GM19438 (cell line): ENCODE data around the gene MRI1.
"Not testable (repeated sequence)": the region's sequence is repeated elsewhere in the genome, so short reads cannot be mapped to it uniquely, and the experiment has no call there.

Experiments
- ATAC-seq: cut with Tn5 transposase; IDR thresholded peaks from one replicate; pipeline ENCODE4 v1.9.1; 2021; ENCODE audit warnings: low read depth; ENCODE audit not compliant: unreplicated experiment

MRI1 gene

DNA sequence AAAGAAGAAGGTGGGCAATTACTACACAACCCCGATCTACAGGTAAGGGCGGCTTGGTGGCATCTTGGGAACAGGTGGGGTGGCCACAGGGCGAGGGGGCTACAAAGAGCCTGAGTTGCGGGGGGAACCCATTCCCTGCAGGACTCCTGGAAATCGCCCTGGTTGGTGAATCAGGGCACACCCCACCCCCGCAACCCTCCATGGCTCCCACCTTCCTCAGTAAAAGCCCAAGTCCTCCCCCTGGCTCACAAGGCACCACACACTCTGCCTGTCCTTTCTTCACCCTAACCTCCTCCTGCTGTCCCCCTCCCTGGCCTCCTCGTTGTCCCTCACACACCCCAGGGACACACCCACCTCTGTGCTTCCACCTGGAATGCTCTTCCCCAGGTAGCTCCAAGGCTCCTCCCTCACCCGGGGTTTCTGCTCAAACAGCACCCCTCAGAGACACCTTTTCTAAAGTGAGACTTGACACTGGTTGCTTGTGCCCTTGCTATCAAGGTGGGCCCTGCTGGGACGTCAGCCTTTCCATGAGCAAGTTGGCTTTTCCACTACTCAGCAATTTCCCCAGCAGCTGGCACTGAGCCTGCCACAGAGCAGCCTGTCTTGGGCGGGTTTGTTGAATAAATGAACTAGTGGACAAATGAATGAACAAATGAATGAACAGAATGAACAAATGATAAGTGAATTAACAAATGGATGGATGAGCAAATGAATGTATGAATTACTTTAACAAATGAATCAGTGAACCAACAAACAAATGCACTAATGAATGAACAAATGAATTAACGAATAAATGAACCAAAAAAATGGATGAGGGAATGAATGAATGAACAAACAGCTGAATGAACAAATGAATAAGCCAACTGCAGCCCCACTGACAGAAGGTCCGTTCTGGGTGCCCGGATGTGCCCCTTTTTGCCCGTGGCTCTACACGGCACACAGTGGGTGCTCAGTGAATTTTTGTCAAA is 6.2 kb upstream of the MRI1 start:
- no peak for ATAC-seq

DNA sequence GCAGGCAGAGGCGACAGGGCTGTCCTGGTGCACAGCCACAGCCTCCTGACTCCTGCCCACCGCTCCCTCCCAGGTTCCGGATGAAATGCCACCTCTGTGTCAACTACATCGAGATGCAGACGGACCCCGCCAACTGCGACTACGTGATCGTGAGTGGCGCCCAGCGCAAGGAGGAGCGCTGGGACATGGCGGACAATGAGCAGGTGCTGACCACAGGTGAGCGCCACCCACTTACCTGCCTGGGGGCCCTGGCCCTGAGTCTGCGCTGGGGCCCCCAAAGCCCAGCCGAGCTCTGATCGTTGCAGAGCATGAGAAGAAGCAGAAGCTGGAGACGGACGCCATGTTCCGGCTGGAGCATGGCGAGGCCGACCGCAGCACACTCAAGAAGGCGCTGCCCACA is 5.5 kb upstream of the MRI1 start:
- no peak for ATAC-seq

DNA sequence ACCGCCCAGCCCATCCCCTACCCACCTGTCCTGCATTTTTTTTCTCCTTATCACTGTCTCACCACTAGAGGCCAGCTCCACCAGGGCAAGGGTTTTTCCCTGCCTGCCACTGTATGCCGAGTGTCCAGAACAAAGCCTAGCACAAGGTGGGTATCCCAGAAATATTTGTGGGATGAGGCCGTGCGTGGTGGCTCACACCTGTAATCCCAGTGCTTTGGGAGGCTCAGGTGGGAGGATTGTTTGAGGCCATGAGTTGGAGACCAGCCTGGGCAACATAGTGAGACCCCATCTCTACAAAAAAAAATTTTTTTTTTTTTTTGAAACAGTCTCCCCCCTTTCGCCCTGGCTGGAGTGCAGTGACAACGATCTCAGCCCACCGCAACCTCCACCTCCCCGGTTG is 2.9 kb upstream of the MRI1 start:
- no peak for ATAC-seq

DNA sequence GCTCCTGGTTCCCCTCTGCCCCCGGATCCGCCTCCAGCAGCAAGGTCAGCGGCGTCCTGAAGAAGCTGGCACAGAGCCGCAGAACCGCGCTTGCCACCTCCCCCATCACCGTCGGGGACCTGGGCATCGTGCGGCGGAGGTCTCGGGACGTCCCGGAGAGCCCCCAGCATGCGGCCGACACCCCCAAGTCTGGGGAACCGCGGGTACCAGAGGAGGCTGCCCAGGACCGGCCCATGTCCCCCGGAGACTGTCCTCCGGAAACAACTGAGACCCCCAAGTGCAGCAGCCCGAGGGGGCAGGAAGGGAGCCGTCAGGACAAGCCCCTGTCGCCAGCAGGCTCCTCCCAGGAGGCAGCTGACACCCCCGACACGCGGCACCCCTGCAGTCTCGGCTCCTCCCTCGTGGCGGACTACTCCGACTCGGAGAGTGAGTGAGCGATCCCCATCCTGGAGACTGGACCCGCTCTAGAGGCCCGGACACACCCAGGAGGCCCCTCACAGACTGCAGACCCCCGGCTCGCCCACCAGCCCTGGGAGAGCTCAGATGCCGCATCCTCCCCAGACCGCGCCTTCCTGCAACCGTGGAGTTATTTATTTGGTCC is 1.6 kb upstream of the MRI1 start:
- no peak for ATAC-seq

DNA sequence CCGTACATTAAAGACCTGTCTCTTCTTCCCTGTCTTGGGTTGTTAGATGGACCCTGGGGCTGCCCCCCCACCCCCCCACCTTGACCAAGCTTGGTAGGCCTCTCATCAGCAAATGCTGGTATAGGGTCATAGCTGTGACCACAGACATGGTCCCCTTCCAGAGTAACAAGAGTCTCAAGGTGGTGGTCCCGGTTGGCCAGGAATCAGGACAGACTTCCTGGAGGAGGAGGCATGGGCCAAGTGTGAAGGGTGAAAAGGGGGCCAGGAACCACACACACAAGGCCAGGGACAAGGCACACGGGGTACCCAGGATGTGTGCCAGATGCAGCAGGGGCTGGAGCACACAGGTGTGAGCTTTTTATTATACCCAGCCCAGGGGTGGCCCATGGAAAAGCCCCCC is 1.1 kb upstream of the MRI1 start:
- no peak for ATAC-seq

DNA sequence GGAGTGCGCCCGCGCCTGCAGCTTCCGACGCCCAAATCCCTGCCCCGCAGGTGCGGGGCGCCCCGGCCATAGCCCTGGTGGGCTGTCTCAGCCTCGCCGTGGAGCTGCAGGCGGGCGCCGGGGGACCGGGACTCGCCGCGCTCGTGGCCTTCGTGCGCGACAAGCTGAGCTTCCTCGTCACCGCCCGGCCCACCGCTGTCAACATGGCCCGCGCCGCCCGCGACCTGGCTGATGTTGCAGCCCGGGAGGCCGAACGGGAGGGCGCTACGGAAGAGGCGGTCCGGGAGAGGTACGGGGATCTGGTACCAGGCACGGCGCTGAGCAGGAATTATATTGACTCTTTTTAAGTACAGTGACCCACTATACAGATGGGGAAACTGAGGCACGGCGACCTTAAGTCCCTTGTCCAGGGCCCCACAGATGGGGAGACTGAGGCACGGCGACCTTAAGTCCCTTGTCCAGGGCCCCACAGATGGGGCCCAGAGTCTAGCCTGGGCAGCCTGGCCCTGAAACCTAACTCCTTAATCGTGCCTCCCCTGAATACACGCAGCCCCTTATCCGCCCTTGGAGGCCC is 586 bp downstream of the MRI1 start:
- no peak for ATAC-seq

DNA sequence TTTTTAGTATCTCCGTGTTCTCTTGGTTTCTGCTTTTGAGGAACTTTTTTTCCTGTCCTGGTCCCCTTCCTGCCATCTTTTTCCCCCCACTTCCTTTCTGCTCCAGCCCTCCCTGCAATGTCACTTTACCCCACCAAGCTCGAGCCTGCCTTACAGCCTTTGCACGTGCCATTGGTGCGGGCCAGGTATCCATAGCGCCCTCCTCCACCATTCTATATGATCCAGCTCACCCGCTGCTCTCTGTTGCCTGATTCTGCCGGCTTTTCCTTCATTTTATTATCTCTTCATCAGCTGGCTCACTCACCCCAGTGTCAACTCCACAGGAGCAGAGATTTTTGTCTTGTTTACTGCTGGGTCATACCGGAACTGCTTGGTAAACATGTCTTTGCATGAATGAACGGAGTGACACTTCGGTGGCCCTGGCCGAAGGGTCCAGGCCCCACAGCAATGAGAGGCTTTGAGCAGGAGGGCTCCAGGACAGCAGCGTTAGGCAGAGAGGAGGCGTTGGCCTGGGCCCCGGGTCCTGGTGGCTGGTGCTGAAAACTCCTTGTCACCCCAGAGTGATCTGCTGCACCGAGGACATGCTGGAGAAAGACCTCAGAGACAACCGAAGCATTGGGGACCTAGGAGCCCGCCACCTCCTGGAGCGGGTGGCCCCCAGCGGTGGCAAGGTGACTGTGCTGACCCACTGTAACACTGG is 1.2 kb downstream of the MRI1 start:
- ATAC-seq, result no peak

DNA sequence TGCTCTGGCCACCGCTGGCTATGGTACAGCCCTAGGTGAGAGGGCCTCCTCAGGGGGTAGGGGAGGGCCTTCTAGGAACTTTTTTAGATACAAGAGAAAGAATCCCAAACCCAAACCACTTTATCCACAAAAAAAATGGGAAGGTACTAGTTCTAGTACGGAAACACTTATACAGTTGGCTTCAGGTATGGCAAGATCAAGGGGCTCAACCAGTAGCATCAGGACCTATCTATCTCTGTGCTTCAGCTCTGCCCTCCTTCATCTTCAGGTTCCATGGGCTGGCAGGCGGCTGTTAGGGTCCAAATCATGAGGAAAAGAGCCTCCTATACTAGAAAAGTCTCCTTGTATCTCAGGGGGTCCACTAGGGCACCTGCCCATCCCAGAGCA is 1.8 kb downstream of the MRI1 start:
- ATAC-seq, result no peak

DNA sequence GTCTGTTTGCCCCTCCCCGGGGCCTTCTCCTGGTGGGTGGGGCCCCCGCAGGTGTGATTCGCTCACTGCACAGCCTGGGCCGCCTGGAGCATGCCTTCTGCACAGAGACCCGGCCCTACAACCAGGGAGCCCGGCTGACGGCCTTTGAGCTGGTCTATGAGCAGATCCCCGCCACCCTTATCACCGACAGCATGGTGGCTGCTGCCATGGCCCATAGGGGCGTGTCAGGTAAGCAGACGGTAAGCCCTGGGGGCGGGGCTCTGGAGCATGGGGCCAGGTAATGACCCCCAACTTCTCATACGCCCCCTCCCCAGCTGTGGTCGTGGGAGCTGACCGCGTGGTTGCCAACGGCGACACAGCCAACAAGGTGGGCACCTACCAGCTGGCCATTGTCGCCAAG is 4.2 kb downstream of the MRI1 start:
- ATAC-seq, result no peak

DNA sequence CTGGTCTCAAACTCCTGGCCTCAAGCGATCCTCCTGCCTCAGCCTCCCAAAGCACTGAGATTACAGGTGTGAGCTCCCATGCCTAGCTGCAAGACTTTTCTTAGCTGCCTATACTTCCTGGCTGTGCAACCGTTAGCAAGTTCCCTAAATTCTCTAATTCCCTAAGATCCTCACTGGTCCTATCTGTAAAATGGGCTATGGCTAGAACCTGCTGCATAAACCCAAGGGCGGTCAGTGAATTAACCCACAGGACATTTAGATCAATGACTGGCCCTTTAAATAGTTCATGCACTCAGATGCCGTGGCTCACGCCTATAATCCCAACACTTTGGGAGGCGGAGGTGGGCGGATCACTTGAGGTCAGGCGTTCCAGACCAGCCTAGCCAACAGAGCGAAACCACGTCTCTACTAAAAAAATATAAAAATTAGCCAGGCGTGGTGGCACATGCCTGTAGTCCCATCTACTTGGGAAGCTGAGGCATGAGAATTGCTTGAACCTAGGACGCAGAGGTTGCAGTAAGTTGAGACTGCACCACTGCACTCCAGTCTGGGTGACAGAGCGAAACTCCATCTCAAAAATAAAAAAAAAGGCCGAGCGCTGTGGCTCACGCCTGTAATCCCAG is 5.8 kb downstream of the MRI1 start:
- no peak for ATAC-seq

DNA sequence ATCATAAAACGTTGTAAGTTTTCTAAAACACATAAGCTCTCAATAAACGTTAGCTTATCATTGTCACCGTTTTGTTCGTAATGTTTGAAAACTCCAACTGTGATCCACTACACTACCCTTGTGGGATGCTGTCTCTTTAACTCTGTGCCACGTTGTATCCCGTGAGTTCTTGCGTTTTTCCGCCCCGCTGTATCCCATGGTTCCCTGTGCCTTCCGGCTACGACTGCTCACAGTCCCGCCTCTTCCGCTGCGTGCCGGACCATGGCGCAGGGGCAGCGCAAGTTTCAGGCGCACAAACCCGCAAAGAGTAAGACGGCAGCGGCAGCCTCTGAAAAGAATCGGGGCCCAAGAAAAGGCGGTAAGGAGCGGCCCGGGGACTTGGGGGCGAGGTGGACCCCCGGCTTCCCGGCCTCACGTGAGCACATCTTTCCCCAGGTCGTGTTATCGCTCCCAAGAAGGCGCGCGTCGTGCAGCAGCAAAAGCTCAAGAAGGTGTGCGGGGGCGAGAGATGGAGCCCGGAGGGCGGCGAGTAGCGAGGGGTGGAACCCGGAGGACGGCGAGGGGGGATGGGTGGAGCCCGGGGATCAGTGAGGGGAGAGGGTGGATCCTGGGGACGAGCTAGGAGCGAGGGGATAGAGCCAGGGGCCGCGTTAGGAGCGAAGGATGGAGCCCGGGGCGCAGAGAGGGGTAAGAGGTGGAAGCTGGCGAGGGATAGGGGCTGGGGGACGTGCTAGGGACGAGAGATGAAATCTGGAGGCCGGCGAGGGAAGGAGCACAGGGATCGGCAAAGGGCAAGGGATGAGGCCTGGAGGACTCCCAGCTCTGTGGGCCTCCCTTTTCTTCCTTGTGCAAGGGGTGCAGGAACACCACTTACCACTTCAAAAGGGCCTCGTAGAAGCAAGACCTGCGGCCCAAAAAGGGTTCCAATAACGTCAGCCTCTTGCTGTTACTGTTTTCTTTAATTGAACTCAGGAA is 10.2 kb downstream of the MRI1 start, which contains the start of gene C19orf53:
TSS of gene C19orf53 (plus strand) at position 240 of the 975 bp plus-strand sequence. CDS start at position 262, 22 bp downstream.
- ATAC-seq, result peak; percentile 93

DNA sequence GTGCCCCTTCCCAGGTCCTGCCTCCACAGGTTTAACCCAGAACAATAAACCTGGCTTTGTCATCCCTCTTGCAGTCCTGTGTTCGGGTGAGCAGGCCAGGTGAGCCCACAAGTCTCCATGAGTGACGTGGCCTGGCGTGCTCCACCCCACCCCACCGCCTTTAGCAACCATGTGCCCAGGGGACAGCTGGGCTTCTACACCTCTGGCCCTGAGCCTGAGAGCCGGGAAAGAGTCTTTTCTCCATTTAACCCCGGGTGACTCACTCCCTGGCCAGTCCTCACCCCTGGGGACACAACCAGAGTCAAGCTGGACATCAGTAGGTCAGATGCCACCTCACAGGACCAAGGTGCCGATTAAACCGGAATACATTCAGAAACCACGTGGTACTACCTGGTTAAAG is 14.1 kb downstream of the MRI1 start:
- no peak for ATAC-seq

DNA sequence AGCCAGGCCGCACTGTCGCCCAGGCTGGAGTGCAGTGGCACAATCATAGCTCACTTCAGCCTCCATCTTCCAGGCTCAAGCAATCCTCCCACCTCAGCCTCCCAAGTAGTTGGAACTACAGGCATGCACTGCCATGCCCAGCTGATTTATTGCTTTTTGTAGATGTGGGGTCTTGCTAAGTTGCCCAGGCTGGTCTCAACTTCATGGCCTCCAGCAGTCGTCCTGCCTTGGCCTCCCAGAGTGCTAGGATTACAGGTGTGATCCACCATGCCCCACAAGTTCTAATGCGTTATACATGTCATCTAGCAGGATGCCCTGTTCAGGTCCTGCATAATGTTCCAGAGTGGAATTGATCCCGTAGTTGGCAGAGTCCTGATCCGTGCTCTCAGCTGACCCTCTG is 14.5 kb downstream of the MRI1 start:
- no peak for ATAC-seq

DNA sequence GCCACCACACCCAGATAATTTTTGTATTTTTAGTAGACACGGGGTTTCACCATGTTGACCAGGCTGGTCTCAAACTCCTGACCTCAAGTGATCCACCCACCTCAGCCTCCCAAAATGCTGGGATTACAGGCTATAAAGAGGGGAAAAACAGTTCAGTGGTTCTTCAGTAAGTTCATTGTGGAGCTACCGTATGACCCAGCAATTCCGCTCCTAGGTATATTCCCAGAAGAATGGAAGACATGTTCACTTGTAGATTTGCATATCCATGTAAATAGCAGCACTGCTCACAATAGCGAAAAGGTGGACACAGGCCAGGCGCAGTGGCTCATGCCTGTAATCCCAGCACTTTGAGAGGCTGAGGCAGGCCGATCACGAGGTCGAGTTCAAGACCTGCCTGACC is 15.5 kb downstream of the MRI1 start:
- not testable (repeated sequence) for ATAC-seq

DNA sequence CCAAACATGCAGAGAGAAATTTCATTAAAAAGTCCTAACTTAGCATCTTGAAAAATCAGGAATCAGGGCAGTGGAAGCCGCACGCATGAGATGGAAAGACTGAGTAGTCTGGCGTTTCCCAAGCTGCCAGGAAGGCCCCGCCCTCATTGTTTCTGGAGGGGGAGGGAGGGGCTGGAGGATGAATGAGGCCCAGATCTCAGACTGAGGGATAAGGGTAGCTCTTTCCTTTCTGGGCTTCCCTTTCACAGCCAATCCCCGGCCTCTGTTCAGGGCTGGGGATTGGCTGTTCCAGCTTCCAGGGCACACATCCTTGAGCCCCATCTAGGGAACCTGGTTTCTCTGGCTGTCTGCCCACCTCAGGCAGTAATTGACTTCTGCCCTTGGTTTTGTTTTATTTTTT is 17.2 kb downstream of the MRI1 start:
- ATAC-seq, result no peak

DNA sequence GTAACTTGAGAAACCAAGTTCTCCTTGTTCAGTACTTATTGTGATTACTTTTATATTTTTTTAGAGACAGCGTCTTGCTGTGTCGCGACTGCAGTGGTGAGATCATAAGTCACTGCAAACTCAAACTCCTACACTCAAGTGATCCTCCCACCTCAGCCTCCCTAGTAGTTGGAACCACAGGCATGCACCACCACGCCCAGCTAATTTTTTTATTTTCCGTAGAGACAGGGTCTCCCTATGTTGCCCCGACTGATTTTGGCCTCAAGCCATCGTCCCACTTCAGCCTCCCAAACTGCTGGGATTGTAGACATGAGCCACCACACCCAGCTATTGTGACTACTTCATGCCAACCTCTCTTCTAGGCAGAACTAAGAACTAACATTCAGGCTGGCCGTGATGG is 18.2 kb downstream of the MRI1 start:
- ATAC-seq, result no peak

DNA sequence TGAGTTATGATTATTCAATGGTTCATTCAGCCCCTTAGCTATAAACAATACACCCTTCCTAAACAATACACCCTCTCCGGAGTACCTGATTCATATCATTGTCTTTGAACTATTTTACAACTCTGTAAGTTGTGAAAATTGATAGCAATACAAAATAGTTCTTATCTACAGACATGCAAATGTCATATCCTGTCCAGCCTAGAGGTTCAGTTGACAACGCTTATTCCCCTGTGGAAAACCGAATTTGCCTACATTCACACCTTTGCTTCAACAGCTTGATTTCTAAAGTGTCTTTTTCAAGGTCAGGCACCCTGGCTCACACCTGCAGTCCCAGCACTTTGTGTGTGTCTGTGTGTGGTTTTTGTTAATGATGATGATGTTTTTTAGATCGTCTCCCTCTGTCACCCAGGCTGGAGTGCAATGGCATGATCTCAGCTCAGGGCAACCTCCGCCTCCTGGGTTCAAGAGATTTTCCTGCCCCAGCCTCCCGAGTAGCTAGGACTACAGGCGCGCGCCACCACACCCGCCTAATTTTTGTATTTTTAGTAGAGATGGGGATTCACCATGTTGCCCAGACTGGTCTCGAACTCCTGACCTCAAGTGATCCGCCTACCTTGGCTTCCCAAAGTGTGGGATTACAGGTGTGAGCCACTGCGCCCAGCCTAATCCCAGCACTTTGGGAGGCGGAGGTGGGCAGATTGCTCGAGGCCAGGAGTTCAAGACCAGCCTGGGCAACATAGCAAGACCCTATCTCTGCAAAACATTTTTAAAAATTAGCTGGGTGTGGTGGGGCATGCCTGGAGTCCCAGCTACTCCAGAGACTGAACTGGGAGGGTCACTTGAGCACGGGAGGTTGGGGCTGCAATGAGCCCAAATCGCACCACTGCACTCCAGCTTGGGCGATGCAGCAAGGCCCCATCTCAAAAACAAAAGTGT is 19.5 kb downstream of the MRI1 start:
- no peak for ATAC-seq

DNA sequence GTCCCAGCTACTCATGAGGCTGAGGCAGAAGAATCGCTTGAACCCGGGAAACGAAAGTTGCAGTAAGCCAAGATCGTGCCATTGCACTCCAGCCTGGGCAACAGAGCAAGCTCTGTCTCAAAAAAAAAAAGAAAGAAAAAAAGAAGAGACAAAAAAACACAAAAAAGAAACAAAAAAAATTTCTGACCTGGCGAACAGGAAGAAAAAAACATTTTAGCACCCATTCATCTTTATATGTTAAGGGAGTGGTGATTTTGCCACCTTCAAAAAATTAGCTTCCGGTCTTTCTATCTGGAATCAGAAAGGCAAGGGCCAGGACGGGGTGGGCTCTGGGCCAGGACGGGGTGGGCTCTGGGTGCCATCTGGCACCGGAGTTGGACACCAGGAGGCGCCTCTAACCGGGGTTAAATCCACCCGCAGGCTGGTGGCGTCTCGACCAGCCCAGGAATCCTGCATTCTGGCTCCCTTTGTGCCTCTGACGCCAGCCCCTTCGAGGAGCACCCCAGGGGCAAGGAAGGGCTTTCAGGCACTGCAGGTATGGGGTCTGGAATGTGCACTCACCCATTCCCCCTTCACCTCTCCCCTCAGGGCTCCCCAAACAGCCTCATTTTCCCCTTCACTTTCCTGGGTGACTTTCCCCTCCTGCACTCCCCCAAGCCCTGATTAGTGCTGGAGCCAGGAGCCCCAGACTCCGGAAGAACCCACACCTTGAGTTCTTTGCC is 20.6 kb downstream of the MRI1 start:
- ATAC-seq, result no peak
